Ascending aorta (tissue), 2 donors: ENCODE results near the gene RSPO1. TPM values are rescaled to one million over a fixed set of nuclear protein-coding genes. Genes with fewer than 3 reads are reported as not detected.

Experiments used
- DNase-seq, 2 donors: peaks; one replicate each; pipeline ENCODE4 v3.0.0-alpha.2; 2019; ENCODE audit warnings: low spot score in 2 of 2
- H3K27ac ChIP-seq, 2 donors: fragments of 200-600 bp; sonication (generic); one replicate each; pipeline ENCODE4 v1.5.1; 2016 to 2017; ENCODE audit warnings: mild to moderate bottlenecking in 1 of 2
- H3K27me3 ChIP-seq: fragments of 200-600 bp; sonication (generic); one replicate; pipeline ENCODE4 v1.5.1; 2017
- H3K36me3 ChIP-seq, 2 donors: fragments of 200-600 bp; sonication (generic); one replicate each; pipeline ENCODE4 v1.5.1; 2016
- H3K4me1 ChIP-seq, 2 donors: fragments of 200-600 bp; sonication (generic); one replicate each; pipeline ENCODE4 v1.5.1; 2016 to 2017; ENCODE audit warnings: mild to moderate bottlenecking in 1 of 2
- H3K4me3 ChIP-seq, 2 donors: fragments of 200-600 bp; sonication (generic); one replicate each; pipeline ENCODE4 v1.5.1; 2016 to 2017; ENCODE audit warnings: mild to moderate bottlenecking in 1 of 2
- H3K9me3 ChIP-seq, 2 donors: fragments of 200-600 bp; sonication (generic); one replicate each; pipeline ENCODE4 v1.5.1; 2016
- CTCF ChIP-seq, 3 experiments: fragments of 200-600 bp in 2 of 3; fragments of 450-650 bp in 1 of 3; sonication (generic) in 2 of 3; IDR thresholded peaks; one replicate each; pipeline ENCODE4 v1.5.1; 2016 to 2019; ENCODE audit warnings: antibody characterized with exemption in 3 of 3, mild to moderate bottlenecking in 1 of 3, moderate library complexity in 1 of 3
- intact Hi-C: fragments of 100-400 bp; cut with DNase I; formaldehyde crosslinking; loops from one replicate; pipeline ENCODE4 v1.15.1; 2023
- total RNA-seq: library from RNA; depleted of rRNA; stranded (reverse); fragments of >200 nt; gene quantifications from one replicate; pipeline ENCODE4 v1.1.0, GENCODE V29; 2016

The RSPO1 gene
- total RNA-seq, 1 donor from 2014 or later: not detected

DNA sequence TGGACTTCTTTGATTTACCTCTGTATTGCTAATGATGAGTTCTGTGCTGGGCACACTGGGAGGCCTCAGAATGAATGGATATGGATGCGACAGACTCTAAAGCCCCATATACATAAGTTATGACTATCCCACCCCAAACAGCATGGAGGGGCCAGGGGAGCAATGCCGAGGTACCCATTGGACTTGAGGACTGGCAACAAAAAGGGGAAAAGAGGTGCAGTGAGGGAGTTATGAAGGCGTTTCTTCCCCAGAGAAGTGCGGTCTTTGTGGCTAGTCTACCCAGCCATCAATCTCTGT, 42.4 kb upstream of the RSPO1 start:
- Histone ChIP-seq H3K36me3 (peaks cover 0 to 5% of the 10 kb centered on the region in 2 donors), H3K9me3 (no peaks in the 10 kb centered on the region), H3K4me1 (no peaks in the 10 kb centered on the region), H3K4me3 (no peak overlapping the region), H3K27me3 (no peaks in the 10 kb centered on the region), H3K27ac (no peak overlapping the region)
- TF ChIP-seq CTCF (IDR thresholded peaks at IDR 0.05): no peak
- intact Hi-C loops: no loop called here
- DNase-seq: no peak

- Histone ChIP-seq H3K4me3 (no peak overlapping the region), H3K27ac (no peak overlapping the region), H3K27me3 (no peaks in the 10 kb centered on the region), H3K4me1 (no peaks in the 10 kb centered on the region), H3K9me3 (no peaks in the 10 kb centered on the region), H3K36me3 (peaks cover 0 to 5% of the 10 kb centered on the region in 2 donors)
- DNase-seq: no peak
- intact Hi-C loops: no loop called here
- TF ChIP-seq CTCF (IDR thresholded peaks at IDR 0.05): no peak
Measured at GRCh38 chr1:37676281-37677142, 41.8 kb upstream of the RSPO1 start.

DNA sequence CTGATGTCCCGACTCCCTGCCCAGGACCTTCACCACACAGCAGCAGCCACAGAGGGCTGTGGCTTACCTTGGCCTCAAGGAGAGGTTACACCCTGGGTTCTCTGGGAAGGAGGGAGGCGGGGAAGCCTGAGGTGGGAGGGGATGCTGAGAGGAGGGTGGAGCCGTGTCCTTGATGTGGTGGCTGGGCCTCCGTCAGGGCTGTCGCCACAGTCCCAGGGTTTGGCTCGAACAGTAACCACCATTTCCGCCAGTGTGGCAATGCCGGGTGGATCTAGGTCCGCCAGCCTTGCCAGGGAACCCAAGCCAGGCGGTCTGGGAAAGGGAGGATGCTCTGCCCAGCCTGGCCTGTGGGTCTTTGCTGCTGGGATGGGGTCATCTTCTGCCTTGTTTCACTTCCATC, 39.2 kb upstream of the RSPO1 start:
- intact Hi-C loops: loop anchor here (5.0 kb wide), 1 partner anchor 42 kb away; the partner anchor contains the start of gene RSPO1
- Histone ChIP-seq H3K27me3 (no peaks in the 10 kb centered on the region), H3K4me1 (no peaks in the 10 kb centered on the region), H3K4me3 (no peak overlapping the region), H3K36me3 (no peaks in the 10 kb centered on the region), H3K9me3 (no peaks in the 10 kb centered on the region), H3K27ac (no peak overlapping the region)
- no peak for TF ChIP-seq CTCF (IDR thresholded peaks at IDR 0.05)
- no peak for DNase-seq

DNA sequence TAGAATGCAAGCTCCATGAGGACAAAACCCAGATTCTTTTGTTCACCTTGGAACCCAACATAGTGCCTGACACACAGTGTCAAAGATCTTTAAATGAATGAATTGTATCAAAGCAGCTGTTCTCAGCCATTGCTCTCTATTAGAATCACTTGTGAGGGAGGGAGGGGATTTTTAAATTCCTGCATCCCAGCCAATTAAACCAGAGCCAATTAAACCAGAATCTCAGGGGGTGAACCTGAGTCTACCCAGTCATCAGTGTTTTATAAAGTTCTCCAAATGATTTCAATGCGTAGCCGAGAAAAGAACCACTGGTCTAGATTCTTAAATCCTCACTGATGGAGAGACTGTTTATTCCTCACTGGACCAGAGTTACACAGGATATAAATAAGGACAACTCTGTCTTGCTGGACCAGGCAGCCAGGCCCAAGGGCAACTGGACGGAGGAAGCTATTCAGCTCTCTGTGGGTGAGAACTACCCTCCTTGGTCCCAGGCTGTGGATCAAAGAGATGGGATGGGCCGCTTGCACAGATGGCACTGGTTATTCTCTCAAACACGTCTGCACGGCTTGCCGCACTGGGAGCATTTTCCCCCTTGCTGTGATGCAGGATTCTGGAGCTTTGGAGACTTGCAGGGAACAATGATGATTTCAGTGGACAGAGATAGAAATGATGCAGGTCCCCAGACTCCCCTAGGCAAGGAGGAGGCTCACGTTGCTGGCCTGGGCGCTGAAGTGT, 37.6 kb upstream of the RSPO1 start:
- Histone ChIP-seq H3K9me3 (no peaks in the 10 kb centered on the region), H3K27ac (no peak overlapping the region), H3K36me3 (no peaks in the 10 kb centered on the region), H3K4me3 (no peak overlapping the region), H3K4me1 (no peaks in the 10 kb centered on the region), H3K27me3 (no peaks in the 10 kb centered on the region)
- DNase-seq: no peak
- TF ChIP-seq CTCF (IDR thresholded peaks at IDR 0.05): no peak
- intact Hi-C loops: loop anchor here (5.0 kb wide), 1 partner anchor 40 kb away; the partner anchor contains the start of gene RSPO1

DNA sequence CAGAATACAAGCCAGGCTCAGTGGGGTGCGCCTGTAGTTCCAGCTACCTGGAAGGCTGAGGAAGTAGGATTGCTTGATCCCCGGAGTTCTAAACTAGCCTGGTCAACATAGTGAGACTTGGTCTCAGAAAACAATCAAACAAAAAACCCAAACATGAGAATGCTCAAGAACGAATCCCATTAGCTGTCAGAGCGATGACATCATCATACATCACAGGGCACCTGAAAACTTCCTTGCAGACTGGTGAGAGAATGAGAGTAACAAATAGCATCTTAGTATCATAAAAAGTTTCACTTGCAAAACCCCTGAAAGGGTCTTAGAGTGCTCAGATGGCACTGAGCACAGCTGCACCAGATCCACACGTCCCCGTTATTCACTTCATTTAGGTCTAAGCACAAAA, 36.6 kb upstream of the RSPO1 start:
- intact Hi-C loops: loop anchor here (5.0 kb wide), 1 partner anchor 39 kb away; the partner anchor contains the start of gene RSPO1
- H3K4me3 ChIP-seq: no peak overlapping the region
- DNase-seq: no peak
- no peaks in the 10 kb centered on the region for H3K36me3 ChIP-seq
- H3K4me1 ChIP-seq: no peaks in the 10 kb centered on the region
- no peaks in the 10 kb centered on the region for H3K27me3 ChIP-seq
- no peaks in the 10 kb centered on the region for H3K9me3 ChIP-seq
- H3K27ac ChIP-seq: no peak overlapping the region
- TF ChIP-seq CTCF (IDR thresholded peaks at IDR 0.05): no peak
